A204.1 (cell line): ENCODE data around the gene IBSP.

Experiments
- FAIRE-seq: peaks from 2 replicates; lab custom pipeline; 2012; peaks lifted over from hg19 to GRCh38; lab: Jason Lieb, UNC

Gene IBSP

DNA sequence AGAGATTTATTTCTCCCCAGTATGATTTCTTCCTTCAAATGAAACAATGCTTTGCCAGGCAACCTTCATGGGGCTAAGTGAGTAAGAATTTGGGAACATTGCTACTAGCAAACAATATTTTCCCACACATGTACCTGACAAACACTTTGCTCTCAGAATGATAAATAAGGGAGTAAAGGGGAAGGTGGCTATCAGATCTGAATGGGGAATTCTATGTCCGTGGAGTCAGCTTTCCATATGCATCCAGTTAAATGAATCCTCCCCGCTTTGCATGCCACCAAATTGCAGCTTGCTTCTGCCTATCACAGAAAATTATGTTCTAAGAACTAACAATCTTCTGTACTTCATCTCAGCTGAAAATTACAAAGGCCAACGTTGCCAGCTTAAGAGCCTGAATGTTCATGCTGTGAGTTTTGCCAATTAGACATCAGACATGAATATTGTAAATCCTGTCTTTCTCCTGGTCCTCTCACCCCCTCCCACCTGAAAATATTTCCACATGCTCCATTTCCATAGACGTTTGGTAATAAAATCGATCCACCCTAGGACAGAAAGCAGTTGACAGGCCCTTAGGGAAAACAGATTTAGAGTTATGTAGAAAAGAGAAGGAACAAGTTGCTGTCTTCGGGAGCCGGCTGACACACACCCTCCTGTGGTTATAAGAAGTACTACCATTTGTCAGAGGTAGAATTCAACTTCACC is 39.7 kb downstream of the IBSP start:
- FAIRE-seq = peak; percentile 95

DNA sequence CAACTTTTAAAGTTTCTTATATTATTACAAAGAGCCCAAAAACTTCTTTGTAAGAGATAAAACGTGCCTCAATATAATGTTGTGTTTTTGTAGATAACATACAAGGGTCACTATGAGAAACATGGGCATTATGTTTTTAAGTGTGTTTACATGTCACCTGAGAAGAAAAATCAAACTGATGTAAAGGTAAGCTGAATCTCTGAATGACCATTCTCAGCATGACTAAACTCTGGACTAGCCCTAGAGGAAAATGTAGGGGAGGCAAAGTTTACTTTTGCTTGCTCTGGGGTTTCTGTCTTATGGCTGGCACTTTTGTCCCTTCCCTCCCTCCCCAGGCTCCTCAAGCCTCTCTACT is 40.2 kb downstream of the IBSP start:
- FAIRE-seq = no peak

DNA sequence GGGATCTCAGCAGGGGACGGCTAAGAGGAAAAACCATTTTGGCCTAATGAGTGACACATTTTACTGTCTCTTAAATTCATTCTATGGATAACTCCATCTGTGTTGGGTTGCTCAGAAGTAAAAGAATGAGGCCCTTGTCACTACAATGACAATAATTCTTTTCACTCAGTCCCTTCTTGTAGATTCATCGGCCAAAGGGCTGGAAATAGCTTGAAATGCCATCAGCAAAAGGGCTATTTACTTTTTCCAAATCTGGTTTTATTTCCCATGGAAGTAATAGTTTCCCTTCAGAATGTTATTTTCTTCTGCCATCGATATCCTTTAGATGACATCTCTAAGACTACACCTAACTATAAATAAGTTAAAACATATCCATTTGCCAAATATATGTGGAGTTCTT is 40.8 kb downstream of the IBSP start:
- no peak for FAIRE-seq

DNA sequence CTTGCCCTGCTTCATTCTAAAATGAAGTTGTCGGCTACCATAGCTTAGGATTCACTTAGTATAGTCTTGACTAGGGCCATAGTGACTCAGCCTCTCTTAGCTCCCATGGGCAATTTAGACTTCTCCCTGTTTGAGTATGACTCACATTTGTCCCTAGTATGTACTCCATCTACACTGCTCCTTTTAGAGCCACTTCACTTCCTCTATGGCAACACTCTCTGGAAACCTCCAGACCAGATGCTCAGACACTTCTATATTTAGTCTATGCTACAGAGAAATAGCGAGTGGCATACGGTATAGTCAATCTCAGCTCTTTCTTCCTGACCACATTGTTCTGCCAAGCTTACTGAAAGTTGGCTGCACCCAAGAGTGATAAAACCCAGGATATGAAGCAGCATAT is 44.6 kb downstream of the IBSP start:
- FAIRE-seq = no peak

DNA sequence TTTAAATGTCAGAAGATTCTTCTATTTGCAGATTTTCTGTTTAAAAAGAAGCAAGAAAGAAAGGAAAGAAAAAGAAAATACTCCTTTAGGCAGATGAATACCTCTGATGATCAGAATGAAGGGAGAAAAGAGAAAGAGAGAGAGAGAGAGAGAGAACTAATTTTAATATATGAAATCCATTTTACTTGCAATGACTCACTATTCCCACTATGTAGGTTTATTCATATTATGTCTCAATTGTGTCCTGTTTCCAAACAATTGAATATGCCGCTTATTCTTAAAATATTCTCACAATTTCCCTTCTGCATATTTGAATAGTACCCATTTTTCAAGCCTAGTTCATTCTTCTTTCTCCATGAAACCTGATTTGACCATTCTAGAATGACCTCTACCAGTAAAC is 45.1 kb downstream of the IBSP start:
- FAIRE-seq = no peak

DNA sequence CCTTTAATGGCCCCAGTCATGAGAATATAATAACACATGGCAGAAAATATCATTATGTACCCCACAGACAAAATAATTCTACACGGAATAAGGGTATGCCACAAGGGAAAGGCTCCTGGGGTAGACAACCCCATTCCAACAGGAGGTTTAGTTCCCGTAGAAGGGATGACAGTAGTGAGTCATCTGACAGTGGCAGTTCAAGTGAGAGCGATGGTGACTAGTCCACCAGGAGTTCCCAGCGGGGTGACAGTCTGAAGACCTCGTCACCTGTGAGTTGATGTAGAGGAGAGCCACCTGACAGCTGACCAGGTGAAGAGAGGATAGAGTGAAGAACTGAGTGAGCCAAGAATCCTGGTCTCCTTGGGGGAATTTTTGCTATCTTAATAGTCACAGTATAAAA is 46.9 kb downstream of the IBSP start:
- no peak for FAIRE-seq

DNA sequence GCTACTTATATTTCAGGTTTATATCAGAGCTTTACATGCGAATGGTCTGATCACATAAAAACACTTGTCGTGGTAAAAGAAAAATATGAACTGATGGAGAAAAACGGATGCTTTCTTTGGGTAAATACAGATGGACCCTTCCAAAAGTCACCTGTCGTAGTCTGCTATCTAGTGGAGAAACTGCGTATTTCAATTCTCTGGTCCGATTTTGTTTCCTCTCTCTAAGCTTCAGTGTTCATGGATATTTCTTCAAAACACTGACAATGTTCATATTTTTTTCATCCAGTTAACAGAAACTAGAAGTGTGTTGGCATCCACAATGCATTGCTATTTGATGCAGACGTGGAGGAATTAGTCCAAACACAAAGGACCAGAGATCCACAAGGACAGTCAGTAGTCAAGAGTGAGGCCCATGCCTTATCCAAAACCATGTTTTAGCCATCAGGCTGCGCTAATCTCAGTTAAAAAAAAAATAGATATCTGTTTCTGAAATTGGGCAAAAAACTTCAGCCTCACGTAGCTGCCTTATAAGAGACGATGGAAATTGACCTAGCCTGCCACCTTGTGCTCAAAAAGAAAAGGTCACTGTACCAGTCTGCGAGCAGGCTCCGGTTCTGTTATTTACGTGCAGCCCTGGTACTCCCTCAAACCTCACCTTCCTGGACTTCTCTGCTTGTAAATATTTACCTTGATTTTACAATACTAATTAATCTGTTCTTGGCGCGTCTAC is 49.4 kb downstream of the IBSP start:
- FAIRE-seq = peak; percentile 89

DNA sequence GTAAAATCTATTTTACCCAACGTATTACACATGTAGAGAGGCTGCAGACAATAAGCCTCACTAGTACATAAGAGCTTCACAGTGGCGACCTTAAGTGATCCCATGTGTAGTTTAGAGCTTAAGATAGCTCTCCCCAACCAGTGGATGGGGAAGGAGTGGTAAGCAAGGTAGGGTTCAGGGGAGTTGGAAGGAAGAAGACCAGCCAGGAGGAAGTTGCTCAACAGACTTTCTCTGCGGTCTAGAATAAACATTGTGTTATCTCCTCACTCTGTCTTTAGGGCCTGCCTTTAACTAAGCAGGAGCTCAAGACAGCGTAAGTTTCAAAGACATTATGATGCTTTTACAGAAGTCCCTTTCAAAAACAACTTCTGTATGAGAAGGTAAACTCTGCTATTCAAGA is 50.3 kb downstream of the IBSP start:
- FAIRE-seq = no peak

DNA sequence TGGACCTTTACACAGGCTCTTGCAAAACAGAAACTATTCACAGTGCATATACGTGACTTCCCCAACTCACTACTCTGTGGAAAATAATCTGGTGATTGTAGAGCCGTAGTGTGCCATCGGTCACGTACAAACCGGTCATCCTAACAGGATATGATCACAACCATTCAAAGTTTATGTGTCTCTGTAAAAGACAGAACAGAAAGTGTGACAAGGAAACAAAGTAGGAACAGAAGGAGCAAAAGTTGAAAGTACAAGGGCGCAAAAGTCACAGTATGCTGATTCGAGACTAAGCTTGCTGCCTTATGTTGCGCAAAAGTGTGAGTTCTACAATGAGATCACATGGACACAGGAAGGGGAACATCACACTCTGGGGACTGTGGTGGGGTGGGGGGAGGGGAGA is 52.0 kb downstream of the IBSP start:
- no peak for FAIRE-seq

DNA sequence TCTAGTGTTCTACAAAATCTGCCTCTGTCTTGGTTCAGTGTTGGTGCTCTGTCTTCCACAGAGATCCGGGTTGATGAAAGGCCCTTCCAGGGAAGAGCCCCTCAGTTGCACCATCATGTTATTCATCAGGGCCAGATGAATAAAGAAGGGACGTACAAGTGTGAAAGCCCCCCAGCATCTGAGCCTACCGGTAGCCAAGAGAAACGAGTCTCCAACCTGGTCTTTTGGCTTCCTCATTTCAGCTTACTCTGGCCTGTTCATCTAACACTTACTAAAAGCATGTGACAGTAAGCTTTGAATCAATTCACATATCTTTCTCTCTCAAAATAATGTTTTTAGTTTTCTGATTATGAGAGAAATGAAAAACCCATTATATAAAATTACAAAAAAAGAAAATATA is 52.6 kb downstream of the IBSP start:
- FAIRE-seq = no peak

DNA sequence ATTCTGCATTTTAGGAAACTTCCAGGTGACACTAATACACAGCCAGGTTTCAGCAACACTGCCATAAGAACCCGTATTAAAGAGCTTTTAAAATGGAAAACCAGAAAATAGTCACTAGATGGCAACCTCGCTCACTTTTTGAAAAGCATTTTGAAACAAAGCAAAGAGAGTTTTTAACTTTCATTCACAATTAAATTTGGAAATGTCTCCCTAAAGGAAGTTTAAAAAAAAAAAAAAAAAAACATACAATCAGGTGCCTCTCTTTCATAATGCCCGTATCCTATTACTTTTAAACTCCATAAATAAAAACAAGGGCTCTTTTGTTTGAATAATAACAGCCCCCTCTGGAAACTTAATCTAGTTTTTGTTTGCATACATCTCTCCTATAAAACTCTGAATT is 53.8 kb downstream of the IBSP start:
- peak; percentile 95 for FAIRE-seq

DNA sequence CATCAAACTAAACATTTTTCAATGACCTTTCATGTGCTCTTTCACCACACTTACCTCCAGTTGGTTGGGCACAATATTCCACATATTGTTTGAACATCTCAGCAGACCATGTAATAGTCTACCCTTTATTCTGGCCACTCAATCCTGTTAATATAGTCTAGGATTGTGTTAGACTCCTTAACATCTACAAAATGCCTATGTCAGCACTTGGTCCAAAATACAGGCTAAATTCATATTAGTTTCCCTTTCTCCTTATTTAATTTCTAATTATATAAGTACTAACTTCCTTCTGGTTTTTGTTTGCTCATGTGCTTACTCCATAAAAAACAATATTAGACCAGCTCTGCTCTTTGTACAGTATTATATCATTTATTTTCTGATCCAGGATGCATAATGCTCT is 54.5 kb downstream of the IBSP start:
- no peak for FAIRE-seq

DNA sequence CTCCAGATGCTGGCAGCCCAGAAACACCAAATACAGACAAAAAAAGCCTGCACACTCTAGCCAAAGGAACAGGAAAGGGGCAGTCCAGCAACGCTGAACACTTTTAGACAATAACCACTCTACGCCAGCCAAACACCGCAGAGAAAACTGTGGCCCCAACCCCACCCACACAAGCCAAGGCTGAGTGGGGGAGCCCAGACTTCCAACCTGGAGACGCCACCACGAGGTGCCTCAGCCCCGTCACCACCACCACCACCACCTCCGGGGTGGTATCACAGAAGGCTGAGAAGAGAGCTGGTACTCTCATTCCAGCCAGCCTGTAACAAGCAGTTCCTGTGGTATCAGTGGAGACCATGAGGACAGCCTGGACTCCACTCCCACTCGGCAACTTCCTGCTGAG is 56.2 kb downstream of the IBSP start:
- no peak for FAIRE-seq

DNA sequence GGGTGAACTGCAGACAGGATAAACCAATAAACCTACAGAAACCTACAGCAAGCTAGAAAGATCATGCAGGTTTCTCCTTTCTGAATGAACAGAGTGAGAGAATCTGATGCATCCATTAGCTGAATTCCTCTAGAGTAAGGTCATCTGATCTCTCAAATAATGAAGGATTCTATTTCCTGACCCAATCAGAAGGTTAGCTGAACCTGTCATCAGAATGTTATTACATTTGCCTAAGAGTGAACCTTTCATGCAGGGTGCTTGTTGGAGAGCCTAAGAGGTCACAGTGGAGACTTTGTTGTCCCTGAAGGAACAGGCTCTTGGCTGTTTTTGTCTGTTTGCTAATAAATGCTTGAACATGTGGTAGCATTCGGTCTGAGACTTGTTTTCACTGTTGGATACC is 57.5 kb downstream of the IBSP start:
- FAIRE-seq = no peak

DNA sequence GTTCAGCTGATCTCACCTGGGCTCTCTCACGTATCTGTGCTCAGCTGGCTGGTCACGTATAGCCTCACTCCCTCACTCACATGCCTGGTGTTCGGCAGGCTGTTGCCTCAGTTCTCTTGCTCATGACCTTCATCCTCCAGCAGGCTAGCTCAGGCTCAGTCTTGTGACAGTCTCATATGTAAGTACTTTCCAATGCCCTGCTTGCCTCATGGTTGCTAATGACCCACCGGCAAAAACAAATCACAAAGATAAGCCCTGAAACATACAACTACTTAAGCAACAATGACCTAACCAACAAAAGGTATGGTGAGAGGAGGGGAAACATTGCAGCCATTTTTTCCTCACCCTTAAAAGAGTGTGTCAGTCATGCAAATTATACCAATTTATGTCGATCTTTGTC is 58.4 kb downstream of the IBSP start:
- FAIRE-seq = no peak
